Dedifferentiated amniotic fluid mesenchymal stem cell (primary cell): ENCODE measurements around the gene TAOK2.
A peak's percentile ranks its signal among the peaks of the same experiment; 100 is the strongest.

Source experiments
- DNase-seq: peaks from one replicate; pipeline ENCODE4 v3.0.0-alpha.2; 2016; ENCODE audit errors: extremely low spot score

The TAOK2 gene

DNA sequence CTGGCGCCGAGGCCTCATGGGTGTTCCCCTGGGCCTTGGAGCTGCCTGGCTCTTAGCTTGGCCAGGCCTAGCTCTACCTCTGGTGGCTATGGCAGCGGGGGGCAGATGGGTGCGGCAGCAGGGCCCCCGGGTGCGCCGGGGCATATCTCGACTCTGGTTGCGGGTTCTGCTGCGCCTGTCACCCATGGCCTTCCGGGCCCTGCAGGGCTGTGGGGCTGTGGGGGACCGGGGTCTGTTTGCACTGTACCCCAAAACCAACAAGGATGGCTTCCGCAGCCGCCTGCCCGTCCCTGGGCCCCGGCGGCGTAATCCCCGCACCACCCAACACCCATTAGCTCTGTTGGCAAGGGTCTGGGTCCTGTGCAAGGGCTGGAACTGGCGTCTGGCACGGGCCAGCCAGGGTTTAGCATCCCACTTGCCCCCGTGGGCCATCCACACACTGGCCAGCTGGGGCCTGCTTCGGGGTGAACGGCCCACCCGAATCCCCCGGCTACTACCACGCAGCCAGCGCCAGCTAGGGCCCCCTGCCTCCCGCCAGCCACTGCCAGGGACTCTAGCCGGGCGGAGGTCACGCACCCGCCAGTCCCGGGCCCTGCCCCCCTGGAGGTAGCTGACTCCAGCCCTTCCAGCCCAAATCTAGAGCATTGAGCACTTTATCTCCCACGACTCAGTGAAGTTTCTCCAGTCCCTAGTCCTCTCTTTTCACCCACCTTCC, 13.9 kb downstream of the TAOK2 start:
- DNase-seq, result no peak

DNA sequence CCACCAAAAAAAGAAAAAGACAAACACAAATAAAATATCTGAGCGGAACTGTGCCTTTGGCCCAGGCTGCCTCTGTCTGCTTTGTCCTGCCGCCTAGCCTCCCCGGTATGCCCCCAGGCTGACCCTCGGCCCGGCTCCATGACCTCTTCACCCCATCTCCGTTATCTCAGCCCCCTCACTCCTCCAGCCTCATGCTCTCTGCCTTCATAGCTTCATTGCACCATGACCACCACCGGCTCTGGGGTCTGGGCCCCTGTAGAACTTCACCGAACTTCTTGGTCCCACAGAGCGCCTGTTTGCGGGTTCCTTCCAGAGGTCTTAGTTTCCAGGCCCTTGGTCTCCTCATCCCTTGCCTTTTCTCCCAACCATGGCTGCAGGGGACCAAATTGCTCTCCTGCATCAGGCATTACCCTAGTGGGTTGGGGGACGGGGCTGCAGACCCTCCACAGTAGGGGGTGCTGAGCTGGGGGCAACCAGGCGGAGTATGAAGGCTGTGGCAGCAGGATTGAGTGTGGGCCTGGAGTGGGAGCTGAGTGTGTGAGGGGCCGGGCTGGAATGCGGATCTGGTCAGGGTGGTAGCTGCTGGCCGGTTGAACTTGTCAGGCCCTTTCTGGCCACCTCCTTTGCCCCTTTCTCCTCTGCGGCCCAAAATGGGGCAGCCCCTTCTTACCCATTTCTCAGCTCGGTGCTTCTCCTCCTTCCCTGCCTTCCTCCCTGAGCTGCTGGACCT, 14.8 kb downstream of the TAOK2 start:
- no peak for DNase-seq

DNA sequence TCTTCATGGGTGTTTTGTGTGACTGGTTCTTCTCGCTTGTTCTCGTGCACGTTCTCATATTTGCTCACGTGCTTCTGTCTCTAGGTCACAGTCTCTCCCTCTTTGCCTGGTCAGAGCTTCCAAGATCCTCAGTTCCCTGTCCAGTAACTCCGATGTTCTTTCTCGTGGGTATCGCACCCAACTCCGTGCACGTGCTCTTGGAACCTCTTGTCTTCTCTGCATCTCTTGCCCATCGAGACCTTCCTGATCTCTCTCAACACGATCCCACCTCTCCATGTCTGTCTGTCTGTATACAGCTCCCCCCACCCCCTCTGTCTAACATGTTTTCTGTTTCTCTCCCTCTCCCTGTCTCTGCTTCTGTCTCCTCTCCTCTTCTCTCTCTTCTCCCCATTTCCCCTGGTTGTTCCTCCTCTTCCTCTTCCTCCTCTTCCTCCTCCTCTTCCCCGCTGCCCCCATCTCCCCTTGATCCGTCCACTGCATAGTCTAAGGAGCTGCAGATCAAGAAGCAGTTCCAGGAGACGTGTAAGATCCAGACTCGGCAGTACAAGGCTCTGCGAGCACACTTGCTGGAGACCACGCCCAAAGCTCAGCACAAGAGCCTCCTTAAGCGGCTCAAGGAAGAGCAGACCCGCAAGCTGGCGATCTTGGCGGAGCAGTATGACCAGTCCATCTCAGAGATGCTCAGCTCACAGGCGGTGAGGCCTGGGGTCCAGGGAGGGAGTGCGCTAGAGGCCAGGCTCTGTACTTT, 15.6 kb downstream of the TAOK2 start:
- no peak for DNase-seq

DNA sequence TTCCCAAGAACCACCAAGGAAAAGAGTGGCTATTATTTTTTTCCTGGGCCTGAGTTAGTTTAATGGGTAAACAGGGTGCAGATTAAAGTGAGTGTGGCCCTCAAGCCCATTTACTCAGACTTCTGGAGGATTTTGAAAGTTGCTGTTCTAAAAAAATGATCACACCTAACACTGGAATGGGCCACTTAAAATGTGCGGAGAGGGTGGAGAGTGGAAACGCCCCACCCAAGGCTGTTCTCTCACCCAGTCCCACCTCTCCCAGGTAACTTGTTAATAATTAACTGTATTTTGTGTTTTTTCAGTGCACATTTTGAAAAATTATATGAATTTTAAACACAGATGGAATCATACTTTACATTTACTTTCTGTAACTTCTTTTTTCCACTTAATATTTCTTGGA, 16.4 kb downstream of the TAOK2 start:
- DNase-seq, result no peak

DNA sequence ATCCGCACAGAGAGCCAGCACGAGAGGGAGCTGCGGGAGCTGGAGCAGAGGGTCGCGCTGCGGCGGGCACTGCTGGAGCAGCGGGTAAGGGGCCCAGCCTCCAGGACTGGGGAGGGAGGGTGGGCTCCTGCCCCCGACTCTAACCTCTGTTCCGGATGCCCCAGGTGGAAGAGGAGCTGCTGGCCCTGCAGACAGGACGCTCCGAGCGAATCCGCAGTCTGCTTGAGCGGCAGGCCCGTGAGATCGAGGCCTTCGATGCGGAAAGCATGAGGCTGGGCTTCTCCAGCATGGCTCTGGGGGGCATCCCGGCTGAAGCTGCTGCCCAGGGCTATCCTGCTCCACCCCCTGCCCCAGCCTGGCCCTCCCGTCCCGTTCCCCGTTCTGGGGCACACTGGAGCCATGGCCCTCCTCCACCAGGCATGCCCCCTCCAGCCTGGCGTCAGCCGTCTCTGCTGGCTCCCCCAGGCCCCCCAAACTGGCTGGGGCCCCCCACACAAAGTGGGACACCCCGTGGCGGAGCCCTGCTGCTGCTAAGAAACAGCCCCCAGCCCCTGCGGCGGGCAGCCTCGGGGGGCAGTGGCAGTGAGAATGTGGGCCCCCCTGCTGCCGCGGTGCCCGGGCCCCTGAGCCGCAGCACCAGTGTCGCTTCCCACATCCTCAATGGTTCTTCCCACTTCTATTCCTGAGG, 17.4 kb downstream of the TAOK2 start:
- DNase-seq, result no peak

DNA sequence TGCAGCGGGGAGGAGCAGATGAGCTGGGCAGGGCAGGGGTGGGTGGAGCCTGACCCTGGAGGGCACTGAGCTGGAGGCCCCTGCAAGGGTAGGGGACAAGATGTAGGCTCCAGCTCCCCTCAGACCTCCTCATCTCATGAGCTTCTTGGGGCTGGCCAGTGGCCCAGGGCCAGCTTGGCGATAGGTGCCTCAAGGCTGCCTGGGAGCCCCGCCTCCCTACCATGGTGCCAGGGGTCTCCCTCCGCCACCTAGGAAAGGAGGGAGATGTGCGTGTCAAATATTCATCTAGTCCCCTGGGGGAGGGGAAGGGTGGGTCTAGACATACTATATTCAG, 17.9 kb downstream of the TAOK2 start:
- DNase-seq, result no peak

DNA sequence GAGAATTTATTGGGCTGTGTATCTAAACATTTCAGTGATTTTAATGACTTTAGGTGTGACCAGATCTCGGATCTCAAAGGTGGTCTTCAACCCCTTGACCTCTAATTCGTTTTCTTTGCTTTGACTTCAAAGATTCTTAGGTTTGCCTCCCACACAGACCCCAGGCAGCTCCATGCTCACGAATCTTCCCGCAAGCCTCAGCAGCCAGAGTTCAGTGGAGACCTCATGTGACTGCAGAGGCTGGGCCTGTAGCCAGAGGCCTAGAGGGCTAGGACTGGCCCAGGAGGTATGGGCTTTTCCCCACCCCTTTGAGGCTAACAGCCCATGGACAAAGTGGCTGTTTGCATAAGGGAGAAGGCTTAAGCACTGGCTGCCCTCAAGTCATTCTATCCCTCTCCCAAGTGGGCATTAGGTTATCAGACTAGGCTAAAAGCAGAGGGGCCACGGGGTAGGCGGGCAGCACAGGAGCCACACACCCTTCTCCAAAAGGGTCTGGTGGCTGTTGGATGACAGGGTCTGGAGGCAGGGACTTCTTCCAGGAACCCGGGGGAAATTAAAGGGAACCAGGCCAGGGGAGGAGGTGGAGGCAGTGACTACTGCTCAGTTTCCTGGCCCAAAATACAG, 18.8 kb downstream of the TAOK2 start:
- no peak for DNase-seq

DNA sequence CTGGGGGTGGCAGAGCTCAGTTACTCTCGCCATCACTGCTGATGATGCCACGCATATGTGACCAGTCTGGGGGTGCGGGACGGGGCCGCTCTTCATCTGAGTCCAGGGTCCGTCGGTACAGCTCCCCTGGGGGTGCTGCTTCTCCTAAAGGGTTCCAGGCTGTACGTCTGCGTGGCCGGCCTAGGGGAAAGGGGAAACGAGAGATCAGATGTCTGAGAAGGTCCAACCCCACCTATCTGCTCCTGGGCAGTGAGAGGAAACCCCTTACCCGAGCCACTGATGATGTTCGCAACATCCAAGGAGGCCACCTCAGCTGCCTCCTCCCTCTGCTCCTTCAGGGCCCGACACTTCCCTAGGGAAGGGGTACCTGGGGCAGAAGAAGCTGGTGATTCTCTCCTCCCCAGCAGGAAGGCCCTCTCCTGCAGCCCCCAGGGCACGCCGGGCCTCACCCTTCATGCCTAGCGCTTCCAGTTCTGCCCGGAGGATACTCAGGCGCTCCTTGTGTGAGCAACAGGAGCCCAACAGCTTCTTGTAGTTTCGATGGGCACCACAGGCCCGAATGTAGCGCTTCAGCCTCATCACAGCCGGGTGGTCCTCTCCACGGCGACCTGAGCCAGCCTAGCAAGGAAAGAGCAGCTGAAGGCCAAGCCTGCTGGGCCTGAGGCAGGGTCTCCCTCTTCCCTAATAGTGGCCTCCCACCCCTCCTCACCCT, 19.7 kb downstream of the TAOK2 start:
- DNase-seq, result no peak

DNA sequence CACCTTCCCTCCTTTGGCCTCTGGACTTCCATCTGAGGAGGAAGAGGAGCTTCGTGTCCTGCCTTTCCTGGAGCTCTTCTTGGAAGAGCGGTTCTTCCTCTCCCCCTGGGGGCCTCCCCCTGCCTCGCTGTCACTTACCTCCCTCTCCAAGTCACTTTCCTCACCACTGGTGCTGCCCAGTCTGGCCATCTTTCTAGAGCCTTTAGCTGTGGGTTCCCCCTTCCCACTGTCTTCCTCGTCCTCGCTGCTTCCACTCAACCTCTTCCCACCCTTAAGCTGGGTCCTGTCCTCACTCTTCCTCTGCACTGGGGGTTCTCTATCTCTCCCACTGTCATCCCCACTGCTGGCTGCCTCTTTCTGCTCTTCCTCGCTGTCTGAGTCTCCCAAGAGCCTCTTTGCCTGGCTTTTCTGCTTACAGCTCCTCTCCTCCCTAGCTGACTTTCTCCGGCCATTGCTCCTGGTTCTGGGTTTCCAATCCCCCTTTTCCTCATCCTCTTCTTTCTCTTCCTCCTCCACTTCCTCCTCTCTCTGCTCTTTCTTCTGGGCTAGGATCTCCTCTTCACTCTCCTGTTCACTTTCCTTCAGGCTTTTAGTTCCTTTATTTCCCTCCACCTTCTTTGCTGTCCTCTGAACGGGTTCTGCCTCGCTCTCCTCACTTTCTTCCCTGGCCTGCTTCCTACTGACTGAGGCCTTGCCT, 20.4 kb downstream of the TAOK2 start:
- no peak for DNase-seq

DNA sequence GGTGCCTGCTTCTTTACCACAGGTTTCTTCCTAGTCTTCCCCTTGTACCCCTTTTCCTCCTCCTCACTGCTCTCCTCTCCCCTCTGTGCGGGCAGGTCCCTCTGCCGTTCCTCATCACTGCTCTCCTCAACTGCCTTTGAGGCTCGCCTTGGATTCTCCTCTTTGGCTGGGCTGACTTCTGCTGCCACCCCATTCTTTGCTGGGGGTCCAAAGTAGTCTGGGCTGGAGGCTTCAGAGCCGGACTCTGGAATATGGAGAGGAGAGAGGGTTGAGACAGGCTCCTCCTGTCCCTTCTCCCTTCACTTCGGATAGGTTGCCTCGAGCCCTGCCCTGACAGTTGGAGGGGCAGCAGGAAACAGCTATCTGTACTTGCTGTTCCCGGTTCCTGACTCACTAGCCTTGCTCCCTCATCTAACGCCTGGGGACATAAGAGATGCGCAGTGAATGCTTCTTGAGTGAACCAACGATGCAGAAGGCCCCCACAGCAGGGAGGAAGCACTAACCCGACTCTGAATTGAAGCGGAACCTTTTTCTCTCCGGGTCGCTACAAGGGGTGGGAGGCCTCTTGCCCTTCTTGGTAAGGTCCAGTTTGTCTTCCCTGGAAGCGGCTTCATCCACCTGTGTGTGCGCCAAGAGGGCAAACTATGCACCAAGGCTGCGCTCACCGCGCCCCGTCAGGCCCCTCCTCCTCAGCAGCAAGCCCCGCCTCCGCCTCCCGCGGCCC, 21.1 kb downstream of the TAOK2 start:
- DNase-seq, result no peak

DNA sequence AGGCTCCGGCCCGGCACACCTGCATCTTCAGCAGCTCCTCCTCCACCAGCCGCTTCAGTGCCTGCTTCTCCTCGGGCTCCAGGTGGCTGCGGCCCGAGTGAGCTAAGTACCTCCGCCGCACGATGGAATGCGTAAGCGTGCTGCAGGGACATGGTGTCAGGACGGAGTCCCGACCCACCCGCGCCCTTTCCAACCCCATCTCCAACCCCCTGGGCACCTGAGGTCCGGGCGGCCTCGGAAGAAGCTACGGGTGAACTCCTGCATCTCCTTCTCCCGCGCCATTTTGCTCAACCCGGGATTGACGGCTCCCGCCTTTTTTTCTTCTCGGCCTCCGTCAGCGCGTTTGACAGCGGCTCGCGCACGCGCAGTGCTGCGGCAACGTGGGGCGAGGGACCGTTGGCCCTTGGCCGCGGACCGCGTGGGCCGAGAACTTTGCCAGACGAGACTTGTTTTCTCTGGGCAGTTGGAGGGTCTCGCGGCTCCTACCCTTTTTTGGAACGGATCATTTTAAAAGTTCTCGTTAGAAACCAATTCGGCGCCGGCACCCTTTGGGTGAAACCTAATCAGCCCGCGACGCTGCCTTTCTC, 21.7 kb downstream of the TAOK2 start, which contains the start of gene HIRIP3:
Gene HIRIP3, minus strand, starts transcription at position 294 of the 587 bp plus-strand sequence. Its CDS starts 12 bp downstream, at position 282.
- DNase-seq, result peak; percentile 58

DNA sequence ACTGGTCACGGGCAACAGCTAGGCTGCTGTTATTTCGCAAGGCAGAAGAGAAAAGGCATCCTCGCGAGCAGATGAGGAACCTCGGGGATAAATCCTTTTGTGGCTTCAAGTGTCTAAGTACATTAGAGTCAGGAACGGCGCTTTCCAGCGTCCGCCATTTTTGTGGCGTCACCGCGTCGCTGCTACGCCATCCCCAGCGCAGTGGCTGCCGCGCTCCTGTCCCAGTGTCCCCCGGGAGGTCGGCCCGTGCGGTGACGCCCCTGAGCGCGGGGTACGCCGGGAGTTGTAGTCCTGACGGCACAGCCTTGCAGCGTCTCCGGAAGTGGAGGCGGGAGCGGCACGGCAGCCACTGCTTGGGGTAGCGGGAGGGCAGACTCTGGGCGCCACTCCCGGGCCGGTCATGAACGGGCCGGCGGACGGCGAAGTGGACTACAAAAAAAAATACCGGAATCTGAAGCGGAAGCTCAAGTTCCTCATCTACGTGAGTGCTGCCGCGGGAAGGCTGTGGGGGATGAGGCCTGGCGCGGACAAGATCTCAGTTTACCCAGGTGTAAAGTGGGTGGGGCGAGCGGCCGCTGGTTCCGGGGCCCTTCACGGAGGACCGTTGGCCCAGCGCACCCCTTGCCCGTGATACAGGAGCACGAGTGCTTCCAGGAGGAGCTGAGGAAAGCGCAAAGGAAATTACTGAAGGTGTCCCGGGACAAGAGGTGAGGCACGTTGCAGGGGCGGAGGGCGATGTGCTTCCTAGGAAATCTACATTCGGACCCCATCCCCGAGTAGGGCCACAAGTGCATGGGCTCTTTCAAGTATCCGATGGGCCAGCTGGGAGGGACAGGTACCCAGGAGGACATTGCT, 22.5 kb downstream of the TAOK2 start, which contains the start of gene INO80E:
Gene INO80E, plus strand, starts transcription at position 331 of the 855 bp plus-strand sequence. Its CDS starts 70 bp downstream, at position 401.
- DNase-seq, result peak; percentile 94

DNA sequence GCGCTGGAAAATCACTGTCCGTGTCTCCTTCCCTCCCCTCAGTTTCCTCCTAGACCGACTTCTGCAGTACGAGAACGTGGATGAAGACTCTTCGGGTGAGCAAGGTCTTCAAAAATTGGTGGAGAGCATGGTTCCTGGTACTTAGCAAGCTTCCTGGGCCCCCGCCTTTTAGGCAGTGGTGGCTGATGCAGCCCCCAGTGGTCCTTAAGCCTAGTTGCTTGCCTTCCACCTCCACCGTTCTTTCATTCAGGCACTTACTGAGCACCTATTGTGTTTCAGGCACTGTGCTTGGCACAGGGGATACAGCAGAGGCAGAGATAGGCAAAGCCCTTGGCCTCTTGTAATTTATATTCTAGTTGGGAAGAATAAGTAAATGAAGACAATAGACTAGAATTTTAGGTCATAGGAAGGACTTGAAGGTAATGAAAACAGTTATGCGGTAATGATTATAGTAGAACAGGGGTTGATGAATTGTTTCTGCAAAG, 23.1 kb downstream of the TAOK2 start:
- DNase-seq, result no peak

DNA sequence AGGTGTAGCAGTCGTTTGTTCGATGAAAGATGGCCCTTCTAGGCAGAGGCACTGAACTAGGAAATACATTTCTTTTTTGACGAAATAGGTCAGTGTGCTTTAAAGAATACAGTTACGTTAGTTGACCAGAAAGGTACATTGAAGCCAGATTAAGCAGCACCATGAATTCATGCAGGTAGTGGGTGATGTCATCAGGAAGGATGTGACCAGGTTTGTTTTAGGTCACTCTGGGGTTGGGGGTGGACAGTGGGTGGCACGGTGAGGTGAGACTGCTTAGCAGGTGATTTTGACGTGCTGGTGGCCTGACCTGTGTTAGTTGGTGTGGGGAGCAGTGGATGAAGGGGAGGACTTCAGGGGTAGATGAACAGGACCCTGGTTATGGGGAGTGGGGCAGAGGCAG, 25.9 kb downstream of the TAOK2 start:
- no peak for DNase-seq

DNA sequence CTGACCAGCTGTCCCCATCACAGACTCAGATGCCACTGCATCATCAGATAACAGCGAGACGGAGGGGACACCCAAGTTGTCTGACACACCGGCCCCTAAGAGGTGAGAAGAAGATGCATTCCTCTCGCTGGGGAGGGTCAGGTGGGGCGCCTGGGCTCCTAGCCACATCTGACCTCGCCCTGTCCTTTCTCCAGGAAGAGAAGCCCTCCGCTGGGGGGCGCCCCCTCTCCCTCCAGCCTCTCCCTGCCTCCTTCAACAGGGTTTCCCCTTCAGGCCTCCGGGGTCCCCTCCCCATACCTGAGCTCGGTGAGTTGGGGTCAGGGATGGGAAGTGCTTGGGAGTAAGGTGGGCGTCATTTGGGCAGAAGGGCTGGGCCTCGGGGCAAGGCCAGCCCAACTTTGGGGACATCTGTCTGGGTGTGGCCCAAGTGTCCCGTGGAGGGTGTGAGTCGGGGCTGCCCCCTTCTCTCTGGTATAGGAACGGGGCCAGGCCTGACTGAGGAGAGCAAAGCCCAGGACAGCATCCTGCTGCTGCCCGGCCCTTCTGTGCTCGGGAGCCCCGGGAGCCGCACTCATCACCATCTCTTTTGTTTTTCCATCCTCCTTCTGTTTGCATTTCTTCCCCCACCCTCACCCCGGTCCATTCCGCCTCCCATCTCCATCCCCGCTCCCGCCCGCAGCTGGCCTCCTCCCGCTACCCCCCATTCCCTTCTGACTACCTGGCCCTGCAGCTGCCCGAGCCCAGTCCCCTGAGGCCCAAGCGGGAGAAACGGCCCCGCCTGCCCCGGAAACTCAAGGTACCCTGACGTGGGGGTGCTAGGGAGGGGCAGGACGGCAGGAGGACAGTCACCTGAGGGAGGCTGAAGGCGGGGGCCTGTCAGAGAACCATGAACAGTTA, 27.3 kb downstream of the TAOK2 start:
- DNase-seq, result no peak

DNA sequence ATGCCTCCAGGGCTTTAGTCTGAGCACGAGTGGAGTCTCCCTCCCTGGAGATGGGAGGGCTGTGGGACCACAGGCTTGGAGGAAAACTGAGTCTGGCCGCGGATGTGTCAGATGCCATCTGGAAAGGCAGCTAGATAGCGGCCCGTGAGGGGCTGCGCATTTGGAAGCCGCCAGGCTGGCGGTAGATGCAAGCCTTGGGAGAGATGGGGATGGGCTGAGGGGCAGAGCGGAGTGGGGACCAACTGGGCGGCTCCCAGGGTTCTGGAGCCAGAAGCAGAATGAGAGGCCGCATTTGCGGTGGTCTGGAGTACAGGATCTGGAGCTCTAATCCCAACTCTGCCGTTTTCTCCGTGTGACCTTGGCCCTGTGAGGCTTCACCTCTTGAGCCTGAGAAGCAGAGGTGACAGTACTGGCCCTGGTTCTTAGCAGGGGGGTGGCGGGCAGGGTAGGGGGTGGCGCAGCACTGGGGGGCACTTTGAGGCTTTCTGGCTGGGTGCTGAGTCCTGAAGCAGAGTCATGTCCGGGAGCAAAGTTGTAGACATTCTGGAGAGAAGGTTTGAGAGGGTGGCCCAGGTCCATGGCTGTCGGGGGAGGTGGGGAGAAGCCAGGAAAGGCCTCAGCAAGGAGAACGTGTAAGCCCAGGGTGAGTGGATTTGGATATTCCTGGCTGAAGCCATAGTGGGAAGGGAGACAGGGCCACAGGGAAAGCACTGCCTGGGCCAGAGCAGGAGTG, 29.1 kb downstream of the TAOK2 start:
- no peak for DNase-seq
